A549 treated with CpdA at 1 μM for 4 hours (cell line): ENCODE results near the gene SLC9A1. TPM values are rescaled to one million over a fixed set of nuclear protein-coding genes. Genes with fewer than 3 reads are reported as not detected.

Experiments used
- total RNA-seq: library from RNA; stranded (reverse); fragments of 200-300 nt; extraction: Qiagen RNA extraction; gene quantifications from 5 replicates; pipeline ENCODE4 v1.2.3, GENCODE V29; 2022; ENCODE audit warnings: low read depth

The SLC9A1 gene
- 11.5 to 13.9 TPM (median 12.0 TPM) in 5 replicates for total RNA-seq

GRCh38 chr1:27154991-27155781 is at the start of gene SLC9A1:
TSS of gene SLC9A1 (minus strand) at chr1:27155125. CDS start at chr1:27154334, 791 bp downstream.

Other genes starting within 250 kb of the SLC9A1 start
- 0.14 TPM in 1 of 5 replicates, not detected in the others for gene NR0B2, start 241.2 kb downstream of the SLC9A1 start, total RNA-seq
- gene NUDC, start 233.4 kb downstream of the SLC9A1 start, total RNA-seq = 125 to 152 TPM (median 135 TPM) in 5 replicates
- not detected in 5 replicates for gene KDF1, start 194.7 kb downstream of the SLC9A1 start, total RNA-seq
- gene TRNP1, start 161.4 kb downstream of the SLC9A1 start, total RNA-seq = 124 to 207 TPM (median 187 TPM) in 5 replicates
- gene TENT5B, start 142.3 kb downstream of the SLC9A1 start, total RNA-seq = 0.41 to 0.88 TPM (median 0.72 TPM) in 5 replicates
- gene WDTC1, start 79.5 kb upstream of the SLC9A1 start, total RNA-seq = 6.1 to 8.5 TPM (median 8.1 TPM) in 5 replicates
- 43.0 to 50.7 TPM (median 50.1 TPM) in 5 replicates for gene TMEM222, start 167.0 kb upstream of the SLC9A1 start, total RNA-seq
- gene SYTL1, start 186.9 kb upstream of the SLC9A1 start, total RNA-seq = 0.12 to 0.66 TPM (median 0.50 TPM) in 5 replicates
- 6.8 to 9.6 TPM (median 9.2 TPM) in 5 replicates for gene MAP3K6, start 211.8 kb upstream of the SLC9A1 start, total RNA-seq
- not detected in 5 replicates for gene FCN3, start 219.7 kb upstream of the SLC9A1 start, total RNA-seq
- gene CD164L2, start 228.2 kb upstream of the SLC9A1 start, total RNA-seq = not detected in 5 replicates
- 1.6 to 2.3 TPM (median 1.8 TPM) in 5 replicates for gene GPR3, start 237.5 kb upstream of the SLC9A1 start, total RNA-seq